Fibroblast of lung (primary cell): ENCODE data around the gene ZNRD2.

Source experiments
- EZH2 ChIP-seq: IDR thresholded peaks from 2 replicates; pipeline ENCODE4 v1.5.1; 2012; ENCODE audit warnings: low read length, control low read depth, mild to moderate bottlenecking; ENCODE audit errors: missing control alignments
- TF ChIP-seq, protein P1 (sequence below), 2 donors: IDR thresholded peaks in 1 of 2; conservative IDR thresholded peaks in 1 of 2; 1 replicate in 1 of 2; 2 replicates in 1 of 2; pipeline ENCODE4 v1.5.1; 2011 to 2012; ENCODE audit warnings: low read length in 2 of 2, control low read depth in 1 of 2, inconsistent platforms in 1 of 2, low read depth in 1 of 2, mild to moderate bottlenecking in 1 of 2

DNA sequence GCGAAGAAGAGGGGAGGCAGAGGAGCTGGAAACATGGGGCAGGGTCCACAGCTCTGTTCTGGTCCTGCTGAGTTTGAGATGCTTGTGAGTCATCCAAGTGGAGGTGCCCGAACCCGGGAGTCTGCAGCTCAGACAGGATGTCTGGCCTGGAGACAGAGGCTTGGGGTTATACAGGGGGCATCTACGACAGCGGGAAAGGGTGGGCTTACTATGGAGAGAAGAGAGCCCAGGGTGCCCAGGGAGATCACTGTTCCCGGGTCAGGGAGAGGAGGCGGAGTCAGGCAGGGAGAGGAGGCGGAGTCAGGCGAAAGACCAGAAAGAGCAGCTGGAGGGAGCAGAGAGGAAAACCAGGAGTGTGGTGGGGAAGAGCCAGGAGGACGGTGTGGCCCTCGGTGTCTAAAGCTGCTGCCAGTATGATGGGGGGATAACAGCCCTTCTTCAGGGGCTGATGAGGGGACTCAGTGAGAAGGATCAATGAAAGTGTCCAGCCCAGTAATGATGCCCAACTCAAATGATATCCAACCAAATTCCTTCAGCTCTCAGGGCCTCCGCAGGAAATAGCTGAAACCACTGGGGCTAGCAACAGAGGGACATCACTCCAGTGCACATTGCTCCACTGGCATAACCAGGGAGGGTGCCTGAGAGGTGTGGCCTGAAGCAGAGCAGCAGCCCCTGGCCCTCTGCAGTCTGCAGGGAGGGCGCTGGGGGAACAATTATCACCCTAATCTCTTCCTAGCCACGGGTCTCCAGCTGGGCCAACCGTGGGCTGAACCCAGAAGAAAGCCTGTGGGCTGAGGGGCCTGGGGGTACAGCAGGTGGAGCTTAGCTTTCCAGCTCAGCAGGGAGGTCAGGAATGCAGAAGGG, 9.5 kb upstream of the ZNRD2 start:
- TF ChIP-seq, protein P1, sequence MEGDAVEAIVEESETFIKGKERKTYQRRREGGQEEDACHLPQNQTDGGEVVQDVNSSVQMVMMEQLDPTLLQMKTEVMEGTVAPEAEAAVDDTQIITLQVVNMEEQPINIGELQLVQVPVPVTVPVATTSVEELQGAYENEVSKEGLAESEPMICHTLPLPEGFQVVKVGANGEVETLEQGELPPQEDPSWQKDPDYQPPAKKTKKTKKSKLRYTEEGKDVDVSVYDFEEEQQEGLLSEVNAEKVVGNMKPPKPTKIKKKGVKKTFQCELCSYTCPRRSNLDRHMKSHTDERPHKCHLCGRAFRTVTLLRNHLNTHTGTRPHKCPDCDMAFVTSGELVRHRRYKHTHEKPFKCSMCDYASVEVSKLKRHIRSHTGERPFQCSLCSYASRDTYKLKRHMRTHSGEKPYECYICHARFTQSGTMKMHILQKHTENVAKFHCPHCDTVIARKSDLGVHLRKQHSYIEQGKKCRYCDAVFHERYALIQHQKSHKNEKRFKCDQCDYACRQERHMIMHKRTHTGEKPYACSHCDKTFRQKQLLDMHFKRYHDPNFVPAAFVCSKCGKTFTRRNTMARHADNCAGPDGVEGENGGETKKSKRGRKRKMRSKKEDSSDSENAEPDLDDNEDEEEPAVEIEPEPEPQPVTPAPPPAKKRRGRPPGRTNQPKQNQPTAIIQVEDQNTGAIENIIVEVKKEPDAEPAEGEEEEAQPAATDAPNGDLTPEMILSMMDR (conservative IDR thresholded peaks at IDR 0.05 in 1 of 2, IDR thresholded peaks at IDR 0.05 in 1 of 2; ENCODE audit: low read depth in 1 of 2, low read length in 2 of 2), result no peak
- TF ChIP-seq EZH2, result no peak
